HG02759 (cell line): ENCODE results near the gene TAGLN.
"Not testable (repeated sequence)": the region's sequence is repeated elsewhere in the genome, so short reads cannot be mapped to it uniquely, and the experiment has no call there.

Experiments used
- ATAC-seq: cut with Tn5 transposase; IDR thresholded peaks from one replicate; pipeline ENCODE4 v1.9.1; 2021; ENCODE audit warnings: mild to moderate bottlenecking, moderate library complexity; ENCODE audit not compliant: unreplicated experiment

The TAGLN gene

DNA sequence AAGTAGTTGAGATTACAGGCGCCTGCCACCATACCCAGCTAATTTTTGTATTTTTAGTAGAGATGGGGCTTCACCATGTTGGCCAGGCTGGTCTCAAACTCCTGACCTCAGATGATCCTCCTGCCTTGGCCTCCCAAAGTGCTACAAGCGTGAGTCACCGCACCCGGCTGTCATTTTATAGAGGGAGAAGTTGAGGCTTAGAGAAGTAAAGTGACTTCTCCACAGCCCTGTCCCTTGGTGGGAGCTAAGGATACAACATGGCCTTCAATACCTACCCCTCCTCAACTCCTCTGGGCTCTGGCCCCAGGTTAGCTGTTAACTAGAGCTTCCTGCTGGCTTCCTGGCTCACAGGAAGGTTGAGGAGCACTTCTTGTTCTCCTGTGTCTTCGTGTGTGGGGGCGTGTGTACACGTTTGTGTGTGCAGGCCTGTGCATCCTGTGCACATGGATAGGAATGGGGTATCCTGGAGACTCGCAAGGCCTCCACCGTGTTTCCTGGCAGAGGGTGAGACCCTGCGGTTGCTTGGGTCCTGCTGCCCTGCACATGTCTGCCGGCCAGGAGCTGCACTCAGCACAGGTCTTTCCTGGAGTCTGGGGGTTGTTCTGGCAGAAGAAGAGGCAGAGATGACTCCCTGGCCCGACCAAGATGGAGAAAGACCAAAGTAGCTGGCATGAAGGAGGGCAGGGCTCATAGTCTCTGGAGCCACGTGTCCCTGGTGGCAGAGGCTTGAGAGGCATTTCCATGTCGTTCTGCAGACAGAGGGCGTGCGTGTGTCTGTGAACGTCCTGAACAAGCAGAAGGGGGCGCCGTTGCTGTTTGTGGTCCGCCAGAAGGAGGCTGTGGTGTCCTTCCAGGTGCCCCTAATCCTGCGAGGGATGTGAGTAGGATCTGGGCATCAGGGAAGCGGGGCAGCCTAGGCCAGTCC, 18.2 kb upstream of the TAGLN start:
- no peak for ATAC-seq

- ATAC-seq = no peak
Observed at GRCh38 chr11:117181586-117182550, 17.3 kb upstream of the TAGLN start.

GRCh38 chr11:117182551-117182935, 16.6 kb upstream of the TAGLN start:
- no peak for ATAC-seq

DNA sequence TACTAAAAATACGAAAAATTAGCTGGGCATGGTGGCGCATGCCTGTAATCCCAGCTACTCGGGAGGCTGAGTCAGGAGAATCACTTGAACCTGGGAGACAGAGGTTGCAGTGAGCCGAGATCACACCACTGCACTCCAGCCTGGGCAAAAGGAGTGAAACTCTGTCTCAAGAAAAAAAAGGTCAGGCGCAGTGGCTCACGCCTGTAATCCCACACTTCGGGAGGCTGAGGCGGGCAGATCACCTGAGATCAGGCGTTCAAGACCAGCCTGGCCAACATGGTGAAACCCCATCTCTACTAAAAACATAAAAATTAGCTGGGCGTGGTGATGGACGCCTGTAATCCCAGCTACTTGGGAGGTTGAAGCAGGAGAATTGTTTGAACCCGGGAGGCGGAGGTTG, 16.0 kb upstream of the TAGLN start:
- ATAC-seq = not testable (repeated sequence)

GRCh38 chr11:117183724-117184349, 15.3 kb upstream of the TAGLN start:
- ATAC-seq = no peak

- ATAC-seq = no peak
Observed at GRCh38 chr11:117185736-117186430, 13.3 kb upstream of the TAGLN start.

GRCh38 chr11:117186431-117186761, 12.8 kb upstream of the TAGLN start:
- no peak for ATAC-seq

DNA sequence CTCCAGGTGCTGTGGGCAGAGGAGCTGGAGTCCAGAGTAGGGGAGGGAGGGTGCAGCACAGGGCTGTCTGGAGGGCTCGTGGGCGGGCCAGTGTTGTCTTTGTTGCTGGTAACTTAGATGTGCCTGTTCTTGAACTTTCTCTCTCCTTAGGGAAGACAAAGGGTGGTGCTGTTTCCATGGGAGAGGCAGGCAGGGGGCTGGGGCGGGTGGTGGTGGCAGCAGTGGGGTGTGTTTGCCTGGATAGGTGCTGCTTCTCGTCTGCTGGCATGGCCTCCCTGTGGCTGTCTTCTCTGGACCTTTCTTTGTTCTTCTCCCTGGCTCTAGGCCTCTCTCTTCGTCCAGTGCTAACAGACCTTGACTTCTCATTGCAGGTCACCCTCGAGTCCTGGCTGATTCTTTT, 12.2 kb upstream of the TAGLN start:
- ATAC-seq = no peak

DNA sequence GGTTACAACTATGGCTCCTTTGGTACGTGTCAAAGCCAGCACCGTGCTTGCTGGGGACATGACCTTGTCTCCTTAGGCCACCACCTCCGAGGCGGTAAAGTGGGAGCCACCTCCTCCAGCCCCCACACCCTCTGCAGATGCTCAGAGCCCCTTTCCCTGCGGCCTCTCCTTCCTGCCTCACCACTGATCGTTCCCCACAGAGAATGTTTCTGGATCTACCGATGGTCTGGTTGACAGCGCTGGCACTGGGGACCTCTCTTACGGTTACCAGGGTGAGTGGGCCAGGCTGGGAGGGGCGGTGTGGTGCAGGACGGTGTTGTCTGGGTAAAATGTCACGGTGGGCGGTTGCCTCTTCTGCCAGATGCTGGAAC, 11.8 kb upstream of the TAGLN start:
- ATAC-seq = no peak

GRCh38 chr11:117187799-117188481, 11.2 kb upstream of the TAGLN start:
- ATAC-seq = no peak

DNA sequence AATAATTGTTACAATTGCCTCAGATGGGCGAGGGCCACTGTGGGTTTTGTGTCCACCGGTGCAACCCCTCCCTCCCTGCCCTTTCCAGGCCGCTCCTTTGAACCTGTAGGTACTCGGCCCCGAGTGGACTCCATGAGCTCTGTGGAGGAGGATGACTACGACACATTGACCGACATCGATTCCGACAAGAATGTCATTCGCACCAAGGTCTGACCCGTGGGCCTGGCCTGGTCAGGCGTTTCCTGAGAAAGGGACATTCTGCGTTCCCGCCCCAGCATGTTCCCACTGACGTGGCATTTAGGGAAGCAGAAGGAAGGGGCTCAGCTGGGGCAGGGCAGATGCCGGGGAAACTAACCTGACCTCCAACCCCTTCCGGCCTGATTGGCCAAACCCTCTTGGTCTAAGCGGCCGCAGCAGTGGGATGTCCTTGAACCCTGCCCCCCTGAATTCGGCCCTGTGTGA, 10.5 kb upstream of the TAGLN start:
- no peak for ATAC-seq

- peak; percentile 65 for ATAC-seq
Observed at GRCh38 chr11:117189191-117189940, 9.8 kb upstream of the TAGLN start.

GRCh38 chr11:117189941-117190544, 9.1 kb upstream of the TAGLN start:
- ATAC-seq = no peak

- ATAC-seq = no peak
Observed at GRCh38 chr11:117191680-117192400, 7.3 kb upstream of the TAGLN start.

DNA sequence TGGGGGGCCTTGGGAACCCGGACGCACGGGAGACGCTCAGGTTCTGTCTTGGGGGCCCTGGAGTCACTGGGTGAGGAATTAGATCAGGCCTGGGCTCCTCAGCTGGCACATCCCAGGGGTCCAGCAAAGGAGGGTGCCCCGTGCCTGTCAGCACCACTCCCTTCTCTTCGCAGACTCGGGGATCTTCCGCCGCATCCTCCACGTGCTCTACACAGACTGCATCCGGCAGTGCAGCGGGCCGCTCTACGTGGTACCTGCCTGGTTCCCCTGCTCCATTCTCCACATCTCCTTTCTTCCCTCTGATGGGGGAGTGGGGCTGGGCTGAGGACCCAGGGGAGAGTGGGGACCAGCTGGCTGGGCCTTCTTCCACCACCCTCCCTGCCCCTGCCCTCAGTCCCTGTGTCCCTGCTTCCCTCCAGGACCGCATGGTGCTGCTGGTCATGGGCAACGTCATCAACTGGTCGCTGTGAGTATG, 6.7 kb upstream of the TAGLN start:
- ATAC-seq = no peak

DNA sequence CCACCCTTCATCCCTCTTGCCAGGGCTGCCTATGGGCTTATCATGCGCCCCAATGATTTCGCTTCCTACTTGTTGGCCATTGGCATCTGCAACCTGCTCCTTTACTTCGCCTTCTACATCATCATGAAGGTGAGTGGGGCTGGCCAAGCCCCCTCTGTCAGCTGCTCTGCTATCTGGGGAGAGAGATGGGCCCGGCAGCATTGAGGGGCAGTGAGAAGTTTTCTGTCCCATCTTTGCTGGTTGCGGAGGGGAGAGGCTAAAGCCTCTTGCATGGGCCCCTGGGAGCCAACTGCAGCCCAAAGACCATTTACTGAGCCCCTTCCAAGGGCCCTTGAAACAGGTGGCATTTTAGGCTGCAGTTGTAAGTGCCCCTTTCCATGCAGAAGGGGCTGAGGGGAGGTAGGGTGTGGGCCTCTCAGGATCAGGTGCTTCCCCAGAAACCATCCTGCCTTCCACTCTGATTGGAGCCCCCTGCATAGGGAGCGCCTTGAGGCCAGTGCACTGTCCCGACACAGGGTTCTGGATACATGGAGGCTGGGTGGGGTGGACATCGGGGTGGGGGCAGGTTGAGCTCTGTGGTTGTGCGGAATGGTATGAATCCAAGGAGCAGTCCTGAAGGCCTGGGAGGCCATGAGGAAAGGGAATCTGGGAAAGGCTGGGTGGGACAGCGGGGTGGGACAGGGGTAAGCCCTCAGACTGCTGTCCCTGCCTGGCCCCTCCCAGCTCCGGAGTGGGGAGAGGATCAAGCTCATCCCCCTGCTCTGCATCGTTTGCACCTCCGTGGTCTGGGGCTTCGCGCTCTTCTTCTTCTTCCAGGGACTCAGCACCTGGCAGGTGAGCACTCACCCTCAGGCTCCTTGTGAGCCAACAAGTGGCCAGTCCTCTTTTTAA, 5.8 kb upstream of the TAGLN start:
- ATAC-seq = no peak

GRCh38 chr11:117194267-117194666, 4.9 kb upstream of the TAGLN start:
- ATAC-seq = no peak
